GM21515 (cell line): ENCODE results near the gene TRIM71.

ENCODE experiments used
- ATAC-seq: cut with Tn5 transposase; IDR thresholded peaks from one replicate; pipeline ENCODE4 v1.9.1; 2021; ENCODE audit not compliant: unreplicated experiment

TRIM71 gene

DNA sequence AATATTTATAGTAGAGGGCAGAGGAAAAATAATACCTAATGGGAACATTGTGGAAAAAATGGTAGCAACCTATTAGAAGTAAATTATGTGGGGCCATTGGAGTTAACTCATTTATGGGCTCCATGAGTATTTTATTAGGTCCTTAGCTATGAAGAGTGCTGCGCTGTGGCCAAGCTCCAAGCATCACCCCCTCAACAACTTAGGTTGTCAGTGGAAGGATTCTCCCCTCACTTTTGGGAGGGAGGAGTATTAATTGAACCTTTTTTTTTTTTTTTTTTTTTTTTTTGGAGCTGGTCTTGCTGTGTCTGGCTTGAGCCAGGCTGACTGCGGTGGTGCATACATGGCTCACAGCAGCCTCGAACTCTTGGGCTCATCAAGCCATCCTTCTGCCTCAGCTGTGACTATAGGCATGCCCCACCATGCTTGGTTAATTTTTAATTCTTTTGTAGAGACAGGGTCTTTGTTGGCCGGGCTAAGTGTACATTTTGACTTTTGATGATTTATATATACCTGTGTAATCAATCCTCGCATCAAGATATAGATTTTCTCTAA lies 45.2 kb downstream of the TRIM71 start:
- no peak for ATAC-seq

DNA sequence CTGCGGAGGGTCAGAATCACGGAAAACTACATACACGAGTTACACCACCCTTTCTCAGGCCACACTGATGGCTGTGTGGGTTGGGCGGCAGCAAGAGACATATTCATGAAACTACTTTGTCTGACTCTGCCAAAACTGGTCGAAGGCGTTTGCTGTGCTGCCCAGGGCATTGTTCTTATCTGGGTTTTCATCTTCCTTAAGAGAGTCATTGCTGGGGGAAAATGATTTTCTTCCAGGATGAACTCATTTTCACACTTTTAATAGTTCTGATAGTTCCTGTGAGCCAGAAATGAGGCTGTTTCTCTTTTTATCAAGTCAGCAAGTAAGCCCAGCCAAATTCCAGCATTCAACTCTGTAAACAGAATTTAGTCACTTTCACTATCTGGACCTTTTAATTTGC lies 47.6 kb downstream of the TRIM71 start:
- no peak for ATAC-seq

DNA sequence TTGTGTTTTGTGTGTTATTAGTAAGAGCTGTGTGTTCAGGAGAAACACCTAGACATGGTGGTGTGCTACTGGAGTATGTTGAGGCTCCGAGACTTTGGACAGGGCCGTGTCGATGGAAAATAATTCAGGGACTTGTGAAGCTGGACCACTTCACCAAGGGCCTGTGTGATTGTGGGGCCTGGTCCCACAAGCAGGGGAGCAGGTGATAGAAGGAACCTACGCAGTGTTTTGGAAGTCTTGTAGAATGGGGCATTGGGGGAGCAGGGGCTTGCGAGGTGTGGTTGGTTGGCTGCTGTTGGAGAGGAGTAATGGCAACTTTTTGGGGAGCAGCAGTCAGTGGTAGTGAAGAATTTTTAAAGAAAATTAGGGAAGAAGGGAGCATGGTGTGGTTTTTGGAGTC lies 48.7 kb downstream of the TRIM71 start:
- ATAC-seq, result no peak

DNA sequence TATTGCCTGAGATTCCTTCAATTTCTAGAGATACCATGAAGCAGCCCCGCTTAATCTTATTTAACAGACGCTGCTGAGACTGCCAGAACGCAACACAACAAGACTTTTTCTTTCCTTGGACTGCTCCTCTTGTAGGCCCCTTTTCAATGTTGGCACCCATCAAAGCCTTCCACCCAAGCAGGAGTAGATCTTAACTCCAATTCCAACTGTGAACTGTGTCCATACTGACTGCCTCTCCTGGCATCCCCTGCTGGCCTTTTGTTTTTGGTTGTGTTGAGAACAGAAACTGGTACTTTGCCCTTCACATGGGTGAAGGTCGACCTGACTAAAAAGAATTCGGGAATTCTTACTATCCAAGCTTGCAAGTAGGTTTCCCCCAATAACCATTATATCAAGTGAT lies 50.2 kb downstream of the TRIM71 start:
- no peak for ATAC-seq

DNA sequence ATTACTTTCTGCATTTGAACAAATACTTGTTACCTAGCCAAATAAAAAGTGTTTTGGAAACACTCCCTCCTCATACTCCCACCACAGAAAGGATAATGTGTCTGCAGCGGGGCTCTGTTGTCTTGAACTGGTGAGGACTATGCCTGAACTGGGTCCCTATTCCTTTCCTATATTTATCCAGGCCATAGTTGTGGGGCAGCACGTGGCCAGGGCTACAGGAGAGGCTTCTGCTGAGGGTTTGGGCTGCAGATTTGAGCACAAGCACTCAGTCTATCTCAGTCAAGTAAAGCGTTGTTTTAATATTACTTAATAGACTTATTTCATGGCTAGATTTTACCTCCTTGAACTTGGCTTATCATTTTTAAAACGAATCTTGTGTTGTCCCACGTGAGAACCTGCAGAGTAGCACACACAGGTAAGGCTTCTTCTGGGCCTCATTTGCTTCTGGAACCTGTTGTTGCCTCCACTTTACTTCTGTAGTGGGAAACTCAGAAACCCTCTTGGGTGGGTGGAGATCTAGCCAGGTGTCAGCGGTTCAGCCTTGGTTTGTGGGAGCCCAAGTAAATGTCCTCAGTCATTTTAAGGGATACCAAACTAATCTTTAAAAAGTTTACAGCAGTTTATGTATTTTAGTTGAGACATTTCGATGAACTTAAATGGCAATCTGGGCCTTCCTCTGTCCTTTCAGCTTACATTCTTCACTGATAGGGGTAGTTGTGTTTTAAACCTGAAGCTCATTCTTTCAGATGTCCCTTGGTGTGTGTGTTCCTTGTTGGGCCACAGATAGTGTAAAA lies 51.1 kb downstream of the TRIM71 start:
- no peak for ATAC-seq

DNA sequence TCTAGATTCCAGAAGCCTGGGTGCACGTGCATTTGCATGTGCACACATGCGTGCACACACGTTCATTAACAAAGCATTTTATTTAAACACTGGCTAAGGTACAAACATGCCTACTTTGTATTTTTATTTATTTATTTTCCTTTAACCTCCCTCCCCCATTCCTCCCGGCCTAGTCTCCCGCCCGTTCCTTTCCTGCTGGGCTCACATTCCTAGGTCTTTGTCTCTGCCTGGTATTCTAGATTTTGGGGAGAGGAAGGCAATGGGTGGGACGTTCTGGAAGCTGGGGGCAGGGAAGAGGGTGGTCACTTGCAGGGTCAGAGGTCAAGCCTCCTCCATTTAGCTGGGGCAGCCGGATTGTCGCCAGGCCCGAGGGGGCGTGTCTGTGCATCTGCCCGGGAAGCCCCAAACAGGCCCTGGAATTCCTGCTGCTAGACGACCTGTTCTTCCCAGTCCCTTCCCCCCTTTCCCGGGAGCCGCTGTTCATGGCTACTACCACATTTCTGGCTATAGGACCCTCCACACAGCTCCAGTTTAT lies 51.8 kb downstream of the TRIM71 start:
- no peak for ATAC-seq

DNA sequence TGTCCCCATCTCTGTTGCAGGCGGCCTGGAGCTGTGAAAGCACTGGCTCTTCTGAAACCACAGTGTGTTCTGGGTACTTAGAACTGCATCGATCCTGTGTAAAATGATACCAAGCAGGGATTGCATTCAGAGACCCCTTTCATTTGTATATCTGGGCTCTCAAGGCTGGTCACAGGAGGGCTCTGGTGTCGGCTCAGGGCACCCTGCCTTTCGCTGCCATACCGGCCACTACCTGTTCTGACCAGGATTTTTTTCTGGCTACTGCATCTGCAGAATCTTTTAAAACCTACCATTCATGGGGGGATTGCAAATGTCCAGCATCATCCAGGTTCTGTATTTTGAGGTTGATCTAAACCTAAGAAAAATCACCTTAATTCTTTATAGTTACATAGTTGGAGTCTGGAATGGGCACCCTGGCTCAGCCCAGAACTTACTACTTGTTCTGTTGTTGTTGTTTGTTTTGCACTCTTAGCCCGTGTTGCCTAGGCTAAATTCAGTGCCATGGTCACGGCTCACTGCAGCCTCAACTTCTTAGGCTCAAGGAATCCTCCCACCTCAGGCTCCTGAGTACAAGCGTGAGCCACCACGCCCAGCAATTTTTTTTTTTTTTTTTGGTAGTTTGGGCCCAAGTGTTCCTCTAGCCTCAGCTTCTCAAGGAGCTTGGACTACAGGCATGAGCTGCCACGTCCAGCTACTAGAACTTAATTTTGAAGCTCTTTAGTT lies 52.7 kb downstream of the TRIM71 start:
- no peak for ATAC-seq

DNA sequence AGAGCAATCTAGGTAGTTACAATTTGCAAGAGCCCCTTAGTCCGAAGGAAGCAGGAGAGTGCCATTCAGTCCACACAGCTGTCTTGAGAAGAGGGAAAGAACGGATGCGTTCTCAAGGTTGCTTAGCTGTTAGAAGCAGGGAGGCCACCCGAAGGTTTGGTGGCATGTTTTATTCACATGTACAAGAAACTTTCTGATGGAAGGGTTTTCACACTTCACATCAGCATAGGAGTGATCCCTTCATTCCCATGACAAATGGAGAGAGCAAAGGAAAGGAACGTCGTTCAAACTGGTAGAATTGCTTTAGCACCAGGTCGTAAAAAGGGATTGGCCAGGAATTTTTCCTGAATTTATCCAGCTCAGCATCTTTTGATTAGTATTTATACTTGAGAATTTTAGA lies 53.5 kb downstream of the TRIM71 start:
- no peak for ATAC-seq

DNA sequence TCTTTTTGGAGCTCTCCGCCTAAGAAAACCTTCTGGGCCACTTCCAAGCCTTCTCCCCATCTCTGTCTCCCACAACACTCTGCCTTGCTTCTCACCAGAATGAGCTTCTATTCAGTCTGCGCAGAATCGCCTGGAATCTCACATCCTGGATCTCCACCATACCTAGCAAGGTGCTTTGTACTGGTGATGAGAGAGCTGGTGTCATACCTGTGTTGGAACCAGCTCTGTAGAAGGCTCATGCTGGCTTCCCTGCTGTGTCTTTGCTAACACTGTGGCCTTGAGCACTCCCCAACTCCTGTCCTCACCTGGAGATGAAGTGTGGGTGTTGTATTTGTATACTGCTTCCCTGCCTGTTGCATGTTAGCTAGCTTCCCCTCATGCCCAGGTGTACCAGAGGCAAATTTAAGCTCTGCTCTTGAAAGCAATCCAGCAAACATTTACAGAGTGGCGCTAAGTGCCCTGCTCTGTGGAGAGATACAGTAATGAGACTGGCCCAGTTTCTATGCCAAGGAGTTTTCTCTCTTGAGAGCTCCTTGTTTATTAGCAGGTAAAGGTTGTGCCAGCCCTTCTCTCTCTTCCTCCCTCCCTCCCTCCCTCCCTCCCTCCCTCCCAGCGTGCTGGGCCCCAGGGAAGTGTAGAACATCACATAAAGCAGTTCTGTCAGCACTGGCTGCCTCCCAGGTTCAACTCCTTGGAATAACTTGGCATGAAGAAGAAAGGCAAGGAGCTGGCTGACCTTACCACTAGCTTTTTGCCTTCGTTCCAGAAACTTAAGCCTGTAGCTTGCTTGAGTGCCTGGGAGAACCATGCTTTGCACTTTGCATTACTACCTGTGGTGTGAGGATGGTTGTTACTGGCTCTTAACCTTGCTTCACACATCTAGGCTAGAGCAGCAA lies 54.9 kb downstream of the TRIM71 start:
- ATAC-seq, result no peak

DNA sequence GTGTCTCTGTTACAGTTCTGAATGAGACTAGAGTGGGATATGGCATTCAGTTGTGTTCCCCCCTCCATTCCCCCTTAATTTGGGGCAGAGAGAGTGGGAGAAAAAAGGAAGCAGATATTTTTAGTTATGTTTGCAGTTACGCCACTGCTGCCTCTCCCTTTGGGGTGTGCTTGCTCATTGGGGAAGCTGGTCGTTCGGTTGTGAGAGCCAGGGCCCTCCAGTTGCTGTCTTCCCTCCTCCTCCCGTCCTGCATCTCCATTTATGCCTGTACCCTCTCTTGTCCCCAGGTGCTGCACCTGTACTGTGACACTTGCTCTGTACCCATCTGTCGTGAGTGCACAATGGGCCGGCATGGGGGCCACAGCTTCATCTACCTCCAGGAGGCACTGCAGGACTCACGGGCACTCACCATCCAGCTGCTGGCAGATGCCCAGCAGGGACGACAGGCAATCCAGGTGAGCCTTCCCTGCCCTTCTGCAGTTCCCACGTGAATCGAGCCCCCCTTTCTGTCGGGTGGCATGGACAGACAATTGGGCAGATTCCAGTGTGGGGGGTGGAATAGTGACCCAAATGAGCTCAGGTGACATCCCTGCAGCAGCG lies 55.8 kb downstream of the TRIM71 start:
- no peak for ATAC-seq

DNA sequence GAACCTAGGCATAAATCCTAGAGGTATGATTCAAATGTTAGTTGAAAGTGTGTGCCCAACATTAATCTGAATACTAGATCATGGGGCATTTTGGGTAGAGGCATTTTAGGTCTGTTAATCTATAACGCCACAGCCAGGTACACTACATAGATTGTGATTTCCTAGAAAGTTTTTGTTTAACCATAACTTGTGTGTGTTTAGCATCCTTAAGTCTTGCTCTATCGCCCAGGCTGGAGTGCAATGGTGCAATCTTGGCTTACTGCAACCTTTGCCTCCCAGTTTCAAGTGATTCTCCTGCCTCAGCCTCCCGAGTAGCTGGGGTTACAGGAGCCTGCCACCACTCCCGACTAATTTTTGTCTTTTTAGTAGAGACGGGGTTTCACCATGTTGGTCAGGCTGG lies 59.1 kb downstream of the TRIM71 start:
- no peak for ATAC-seq

DNA sequence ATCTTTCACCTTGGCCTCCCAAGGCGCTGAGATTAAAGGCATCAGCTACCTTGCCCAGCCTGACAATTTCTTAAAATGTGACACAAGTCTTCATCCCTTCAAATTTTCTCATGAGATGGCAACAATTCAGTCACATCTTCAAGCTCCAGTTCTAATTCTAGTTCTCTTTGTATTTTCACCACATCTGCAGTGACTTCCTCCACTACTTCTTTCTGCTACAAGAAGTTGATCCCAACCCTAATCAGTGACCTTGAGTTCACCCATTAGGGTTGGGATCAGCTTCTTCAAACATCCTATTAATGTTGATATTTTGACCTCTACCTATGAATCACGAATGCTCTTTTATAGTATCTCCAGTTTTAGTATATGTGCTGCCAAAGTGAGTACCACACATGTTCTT lies 59.8 kb downstream of the TRIM71 start:
- no peak for ATAC-seq

DNA sequence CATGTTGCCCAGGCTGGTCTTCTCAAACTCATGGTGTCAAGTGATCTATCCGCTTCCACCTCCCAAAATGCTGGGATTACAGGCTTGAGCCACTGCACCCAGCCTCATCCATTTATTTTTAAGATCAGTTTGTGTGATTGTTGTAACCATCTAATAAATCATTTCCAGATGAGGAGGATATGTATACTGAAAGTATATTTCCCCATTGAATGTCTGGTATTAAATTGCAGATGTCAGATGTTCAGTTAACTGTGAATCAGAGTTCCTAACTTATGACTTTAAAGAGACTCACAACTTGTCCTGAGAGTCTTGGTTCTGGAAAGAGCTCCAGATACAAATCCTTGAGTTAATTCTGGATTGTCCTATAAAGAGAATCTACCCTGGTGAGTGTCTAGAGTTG lies 62.4 kb downstream of the TRIM71 start:
- no peak for ATAC-seq

DNA sequence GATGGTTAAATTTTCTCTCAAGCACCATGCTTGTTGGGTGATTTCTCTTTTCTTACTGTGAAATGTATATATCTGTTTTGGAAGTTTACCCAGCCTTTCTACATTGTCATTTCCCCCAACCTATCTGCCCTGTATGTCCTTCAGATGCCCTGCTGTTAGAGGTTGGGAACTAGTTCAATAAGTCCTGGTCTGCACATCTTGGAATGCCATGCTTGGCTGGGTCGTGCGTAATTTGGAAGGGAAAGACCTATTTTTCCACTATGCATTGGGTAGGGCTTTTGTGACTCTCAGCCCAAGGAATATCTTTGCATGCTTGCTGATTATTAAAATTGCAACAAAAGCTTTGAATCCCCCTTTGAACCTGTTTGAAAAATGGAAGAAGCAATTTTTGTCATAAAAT lies 63.8 kb downstream of the TRIM71 start:
- no peak for ATAC-seq

DNA sequence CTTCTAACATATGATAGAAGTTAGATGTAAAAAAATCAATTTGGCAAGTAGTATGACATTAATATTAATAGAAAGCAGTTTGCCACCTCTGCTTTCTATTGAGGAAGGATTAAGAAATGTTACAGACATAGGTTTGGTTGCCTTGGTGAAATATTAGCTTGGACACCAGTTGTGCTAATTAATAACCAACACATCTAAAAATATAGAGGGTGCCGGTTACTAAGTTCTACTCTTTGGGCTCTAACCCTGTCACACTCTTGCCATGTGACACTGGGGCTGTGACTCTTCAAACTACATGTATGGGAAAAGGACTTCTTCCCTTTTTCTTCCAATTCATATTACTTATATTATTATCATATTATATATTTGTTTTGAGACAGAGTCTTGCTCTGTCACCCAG lies 64.4 kb downstream of the TRIM71 start:
- ATAC-seq, result peak; percentile 25

DNA sequence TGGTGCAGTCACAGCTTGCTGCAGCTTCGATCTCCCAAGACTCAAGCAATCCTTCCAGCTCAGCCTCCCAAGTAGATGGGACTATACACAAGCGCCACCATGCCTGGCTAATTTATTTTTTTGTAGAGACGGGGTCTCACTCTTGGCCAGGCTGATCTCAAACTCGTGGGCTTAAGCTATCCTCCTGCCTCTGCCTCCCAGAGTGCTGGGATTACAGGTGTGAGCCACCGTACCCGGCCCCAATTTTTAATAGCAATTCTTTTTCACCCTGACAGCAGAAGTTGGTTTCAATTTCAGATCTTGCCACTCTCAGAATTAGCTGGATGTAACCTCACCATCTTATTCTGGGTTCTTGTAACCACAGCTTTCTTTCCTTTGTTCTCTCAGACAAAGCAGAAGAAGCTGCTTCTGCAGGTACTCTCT lies 64.8 kb downstream of the TRIM71 start:
- peak; percentile 91 for ATAC-seq

DNA sequence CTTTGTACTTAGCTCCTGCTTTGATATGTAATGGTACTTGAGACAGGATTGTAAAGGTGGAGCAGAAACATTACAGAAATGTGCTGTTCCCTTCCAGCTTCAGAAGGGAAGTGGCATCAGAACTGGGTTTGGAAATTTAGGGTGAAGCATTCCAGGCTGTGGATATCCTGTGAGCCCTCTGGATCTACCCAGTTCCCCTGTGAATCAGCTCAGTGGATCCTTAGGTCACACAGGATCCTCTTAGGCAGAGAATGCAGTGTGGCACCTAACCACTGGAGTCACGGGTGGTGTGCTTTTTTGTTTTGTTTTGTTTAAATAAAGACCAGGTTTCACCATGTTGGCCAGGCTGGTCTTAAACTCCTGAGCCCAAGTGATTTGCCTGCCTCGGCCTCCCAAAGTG lies 66.0 kb downstream of the TRIM71 start:
- no peak for ATAC-seq

DNA sequence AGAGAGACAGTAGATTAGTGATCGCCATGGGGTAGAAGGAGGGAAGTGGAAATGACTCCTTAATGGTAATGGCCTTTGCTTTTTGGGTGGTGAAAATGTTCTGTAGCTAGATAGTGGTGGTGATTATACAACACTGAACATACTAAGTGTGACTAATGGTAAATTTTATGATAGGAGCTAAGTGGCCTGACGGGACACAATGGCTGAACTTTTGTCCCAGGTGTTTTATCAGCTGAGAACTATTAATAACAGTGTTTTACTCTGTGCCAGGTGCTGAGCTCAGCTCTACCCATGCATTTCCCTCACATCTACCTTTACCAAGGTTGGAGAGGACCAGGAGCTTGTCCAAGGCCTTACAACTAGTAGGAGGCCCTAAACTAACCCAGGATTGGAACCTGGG lies 66.8 kb downstream of the TRIM71 start:
- no peak for ATAC-seq

DNA sequence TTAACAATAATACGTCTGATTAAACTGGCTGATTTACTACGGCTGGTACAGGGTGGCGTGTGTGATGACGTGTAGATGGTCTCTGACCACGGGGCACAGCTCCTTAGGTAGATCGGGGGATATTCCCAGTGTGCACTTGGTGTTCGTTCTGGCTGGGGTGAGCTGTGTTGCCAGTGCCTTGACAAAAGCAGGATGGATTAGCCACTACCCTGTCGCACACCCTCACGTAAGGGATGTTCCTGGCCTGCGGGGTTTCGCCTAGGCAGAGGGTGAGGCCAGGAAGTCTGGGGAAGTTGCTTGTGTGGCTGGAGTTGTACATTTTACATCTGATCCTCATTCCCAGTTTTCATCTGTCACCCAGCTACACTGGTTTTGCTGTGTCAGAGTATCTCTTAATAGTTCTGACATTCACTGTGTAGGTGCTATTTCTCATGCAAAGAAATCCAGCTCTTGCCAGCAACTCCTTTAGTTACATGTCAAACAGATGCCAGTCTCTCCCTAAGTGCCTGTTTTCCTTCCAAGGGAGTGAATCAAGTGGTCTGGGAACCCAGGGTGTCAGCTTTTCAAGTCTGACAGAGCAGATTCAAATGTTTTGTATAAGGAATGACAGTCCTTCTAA lies 67.6 kb downstream of the TRIM71 start:
- ATAC-seq, result no peak

DNA sequence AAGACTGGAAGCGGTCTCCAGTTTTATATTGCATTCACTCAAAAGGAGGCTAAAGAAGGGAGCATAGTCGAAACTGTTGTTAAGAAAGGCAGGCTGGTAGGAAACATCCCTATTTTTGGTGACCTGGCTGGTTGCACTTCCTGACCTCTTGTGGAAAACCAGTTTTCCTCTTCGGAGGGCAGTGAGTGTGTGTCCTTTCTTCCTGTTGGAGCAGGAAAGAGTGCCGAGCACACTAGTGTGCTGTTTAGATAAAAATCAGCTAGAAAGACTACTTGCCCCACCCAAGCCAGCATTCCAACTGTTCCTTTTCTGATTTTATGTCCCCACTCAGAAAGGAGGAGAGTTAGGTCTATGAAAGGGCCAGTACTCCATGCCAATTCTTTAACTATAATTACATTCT lies 68.5 kb downstream of the TRIM71 start:
- no peak for ATAC-seq
